Right hindlimb (tissue), 1 donor: ENCODE results near the gene CPNE5.
A peak's percentile ranks its signal among the peaks of the same experiment; 100 is the strongest.

Source experiments
- DNase-seq: peaks from one replicate; pipeline ENCODE4 v3.0.0-alpha.2; 2018

CPNE5 gene

DNA sequence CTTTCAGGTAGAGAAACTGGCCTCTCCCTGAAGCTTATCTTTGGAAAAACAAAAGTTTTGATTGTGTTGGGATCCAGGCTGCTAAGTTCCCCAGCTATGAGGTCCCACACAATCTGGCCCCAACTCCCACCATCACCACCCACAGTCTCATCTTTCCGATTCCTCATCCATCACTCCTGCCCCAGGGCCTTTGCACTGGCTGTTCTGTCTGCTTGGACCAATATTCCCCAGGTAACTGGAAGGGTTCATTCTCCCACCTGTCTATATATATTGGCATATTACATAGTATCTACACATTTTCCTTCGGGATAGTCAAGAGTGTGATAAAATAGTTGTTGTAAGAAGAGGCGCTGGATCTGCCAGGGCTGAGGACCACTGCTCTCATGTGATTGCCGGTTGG, 52.0 kb downstream of the CPNE5 start:
- no peak for DNase-seq

DNA sequence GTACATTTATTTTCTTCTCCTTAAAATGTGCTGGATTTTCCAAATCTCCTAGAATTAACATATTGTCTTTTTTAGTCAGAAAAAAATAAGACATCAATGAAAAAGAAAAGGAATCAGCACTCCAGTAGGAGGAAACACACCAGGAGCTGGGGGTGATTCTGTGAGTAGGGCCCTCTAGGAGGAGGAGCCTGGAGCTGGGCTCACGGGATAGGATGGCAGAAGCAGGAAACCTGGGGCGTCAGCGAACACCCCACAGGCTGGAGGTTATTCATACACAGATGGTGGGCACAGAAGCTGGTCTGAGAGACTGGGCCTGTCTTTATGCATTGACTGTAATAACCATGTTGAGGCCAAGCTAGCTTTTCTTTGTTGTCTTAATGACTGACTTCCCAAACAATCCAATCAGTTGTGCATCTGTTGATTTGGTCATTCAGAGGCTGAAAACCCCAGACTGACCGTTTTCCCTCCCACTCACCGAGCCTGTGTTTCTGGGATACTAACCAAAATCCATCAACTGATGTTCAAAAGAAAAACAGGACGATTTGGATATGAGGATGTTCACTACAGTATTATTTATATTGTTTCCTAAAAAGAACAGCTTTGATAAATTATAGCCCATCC, 53.1 kb downstream of the CPNE5 start:
- no peak for DNase-seq

DNA sequence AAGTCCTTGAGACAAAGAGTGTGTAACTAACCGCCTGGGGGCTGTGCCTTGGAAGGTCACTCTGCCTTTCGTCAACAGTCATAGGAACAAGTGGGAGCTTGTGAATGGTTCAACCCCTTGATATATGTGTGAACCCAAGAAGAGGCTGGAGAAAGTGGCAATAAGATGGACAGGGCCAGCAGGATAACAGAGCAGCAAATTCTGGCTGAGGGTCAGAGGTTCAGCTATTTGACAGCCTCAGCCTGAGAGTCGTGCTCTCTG, 54.9 kb downstream of the CPNE5 start:
- DNase-seq: no peak

DNA sequence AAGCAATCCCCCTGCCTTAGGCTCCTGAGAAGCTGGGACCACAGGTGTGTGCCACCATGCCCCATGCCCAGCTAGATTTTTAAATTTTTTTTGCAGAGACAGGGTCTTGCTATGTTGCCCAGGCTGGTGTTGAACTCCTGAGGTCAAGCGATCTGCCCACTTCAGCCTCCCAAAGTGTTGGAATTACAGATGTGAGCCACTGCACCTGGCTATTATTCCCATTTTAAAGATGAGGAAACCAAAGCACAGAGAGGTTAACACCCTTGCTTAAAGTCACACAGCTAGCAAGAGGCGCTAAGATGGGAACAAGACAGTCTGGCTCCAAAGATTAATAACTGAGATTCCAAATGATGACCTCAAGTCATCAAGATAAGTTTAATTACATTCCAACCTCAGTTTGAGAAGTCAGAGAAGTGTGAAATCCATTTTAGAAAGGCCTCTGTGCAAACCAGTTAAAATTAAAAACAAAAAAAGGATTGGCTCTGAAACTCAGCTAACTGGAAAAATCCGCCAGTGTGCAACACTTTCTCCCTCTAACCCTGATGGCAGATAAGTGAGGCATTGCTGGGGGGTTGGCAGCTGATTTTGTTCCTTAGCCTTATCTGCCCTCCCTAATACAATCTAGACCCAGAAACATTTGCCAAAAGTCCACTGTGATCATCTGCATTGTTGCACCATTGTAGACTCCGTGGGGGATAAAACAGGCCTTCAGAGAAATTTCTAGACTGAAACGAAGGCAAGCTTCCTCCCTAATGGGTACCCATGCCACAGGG, 55.5 kb downstream of the CPNE5 start:
- no peak for DNase-seq

DNA sequence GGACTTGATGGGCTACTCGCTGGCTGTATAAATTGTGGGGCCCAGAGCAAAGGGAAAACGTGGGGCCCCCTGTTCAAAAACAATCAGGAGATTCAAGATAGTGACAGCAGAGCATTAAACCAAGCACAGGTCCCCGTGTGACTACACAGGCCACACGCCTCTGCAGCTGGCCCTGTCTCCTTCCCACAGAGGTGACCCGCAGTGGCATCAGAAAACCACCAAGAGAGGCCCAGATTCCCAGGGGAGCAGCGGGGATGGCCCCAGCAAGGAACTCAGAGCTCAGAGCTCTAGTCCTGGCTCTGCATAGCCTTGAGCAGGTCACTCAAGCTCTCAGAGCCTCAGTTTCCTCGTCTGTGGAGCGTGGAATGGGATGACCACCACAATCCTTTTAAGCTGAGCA, 57.6 kb downstream of the CPNE5 start:
- no peak for DNase-seq

DNA sequence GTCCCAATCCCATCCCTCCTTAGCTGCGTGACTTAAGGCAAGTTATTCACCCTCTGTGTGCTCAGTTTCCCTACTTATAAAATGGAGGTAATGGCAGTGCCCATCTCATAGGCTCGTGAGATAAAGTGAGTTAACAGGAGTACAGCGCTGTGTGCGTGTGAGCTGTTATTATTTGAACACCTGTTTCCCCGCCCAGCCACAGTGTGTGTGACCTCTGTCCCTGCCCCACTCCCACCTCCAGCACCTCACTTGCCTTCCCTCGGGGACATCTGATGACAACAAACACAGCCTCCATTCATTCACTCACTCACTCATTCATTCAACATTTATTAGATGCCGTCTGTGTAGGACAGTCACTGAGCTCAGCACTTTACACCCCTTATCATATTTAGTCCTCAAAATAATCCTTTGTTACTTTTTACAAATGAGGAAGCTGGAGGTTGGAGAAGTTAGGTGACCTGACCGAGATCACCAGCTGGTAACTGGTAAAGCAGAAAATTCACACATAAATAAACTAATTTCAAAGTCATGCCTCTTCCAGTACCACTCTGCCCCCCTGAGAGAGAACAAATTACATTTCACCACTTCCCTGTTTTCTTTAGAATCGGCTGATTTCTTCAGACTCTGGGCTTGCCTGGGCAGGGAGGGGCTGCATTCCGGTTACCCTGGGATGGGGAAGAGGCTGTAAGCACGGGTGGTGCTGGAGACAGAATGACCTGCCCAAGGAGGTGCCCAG, 58.6 kb downstream of the CPNE5 start:
- DNase-seq: no peak

DNA sequence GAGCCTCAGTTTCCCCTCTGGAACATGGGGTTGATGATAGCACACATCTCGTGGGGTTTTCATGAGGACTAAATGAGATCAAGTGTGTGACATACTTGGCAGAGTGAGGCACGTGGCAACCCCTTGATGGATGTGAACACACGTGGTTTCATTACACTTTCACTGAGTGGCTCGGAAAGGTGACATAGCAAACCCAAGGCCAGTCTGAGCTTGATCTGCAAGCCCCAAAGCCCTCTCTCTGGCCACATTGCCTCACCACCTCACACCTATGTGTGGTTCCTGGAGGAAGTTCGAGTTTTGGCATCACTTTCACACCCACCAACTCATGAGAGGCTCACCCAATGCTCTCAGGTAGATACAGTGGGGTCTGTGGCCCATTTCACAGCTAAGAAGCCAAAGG, 60.0 kb downstream of the CPNE5 start:
- no peak for DNase-seq

DNA sequence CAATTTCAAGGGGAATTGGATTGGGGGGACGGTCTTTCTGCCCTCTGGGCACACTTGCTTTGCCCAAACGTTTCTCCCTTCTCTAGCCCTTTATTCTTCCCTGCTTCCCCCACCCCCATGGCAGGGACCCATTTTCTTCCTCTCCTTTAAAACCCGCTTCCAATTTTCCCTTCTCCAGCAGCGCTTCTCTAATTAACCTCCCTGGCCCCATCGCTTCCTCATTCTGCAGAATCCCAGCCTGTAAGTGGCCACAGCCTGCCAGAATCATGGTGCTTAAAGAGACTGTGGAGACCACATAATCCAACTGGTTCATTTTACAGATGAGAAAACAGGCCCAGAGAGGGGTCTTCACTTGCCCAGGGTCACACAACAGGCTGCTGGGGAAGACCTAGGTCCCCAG, 61.4 kb downstream of the CPNE5 start:
- no peak for DNase-seq

DNA sequence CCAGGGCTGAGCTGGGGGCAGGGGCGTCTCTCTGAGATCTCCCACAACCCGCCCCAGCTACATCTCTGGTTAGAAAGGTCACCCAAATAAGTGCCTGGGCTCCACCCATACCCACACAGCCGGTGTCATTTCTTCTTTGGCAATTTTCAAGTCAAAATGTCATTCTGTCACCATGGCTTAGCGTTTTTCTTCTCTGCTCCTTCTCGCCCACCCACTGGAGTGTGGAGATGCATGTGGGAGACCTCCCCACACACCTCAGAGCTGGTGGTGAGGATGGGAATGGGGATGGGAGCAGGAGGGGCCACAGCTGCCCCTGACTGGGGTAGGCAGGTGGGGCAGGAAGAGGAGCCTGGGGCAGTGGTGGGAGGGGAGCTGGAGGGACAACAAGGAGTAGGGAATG, 63.1 kb downstream of the CPNE5 start:
- DNase-seq: no peak

DNA sequence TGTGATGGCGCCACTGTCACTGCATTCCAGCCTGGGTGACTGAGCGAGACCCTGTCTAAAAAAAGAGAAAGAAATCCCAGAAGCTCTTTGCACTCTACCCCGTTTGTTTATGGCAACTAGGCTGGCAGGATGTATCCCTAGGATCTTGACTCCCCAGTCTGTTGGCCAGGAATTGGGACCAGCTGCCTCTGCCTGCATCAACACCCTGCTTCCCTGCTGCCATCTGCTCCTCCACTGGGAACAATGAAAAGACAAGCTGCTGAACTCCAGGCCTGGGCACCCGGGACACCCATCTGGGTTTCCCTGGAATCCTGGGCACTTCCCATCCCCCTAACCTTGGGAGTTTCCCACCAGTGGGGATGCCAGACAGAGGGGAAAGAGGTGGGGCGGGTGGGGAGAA, 64.9 kb downstream of the CPNE5 start:
- no peak for DNase-seq

DNA sequence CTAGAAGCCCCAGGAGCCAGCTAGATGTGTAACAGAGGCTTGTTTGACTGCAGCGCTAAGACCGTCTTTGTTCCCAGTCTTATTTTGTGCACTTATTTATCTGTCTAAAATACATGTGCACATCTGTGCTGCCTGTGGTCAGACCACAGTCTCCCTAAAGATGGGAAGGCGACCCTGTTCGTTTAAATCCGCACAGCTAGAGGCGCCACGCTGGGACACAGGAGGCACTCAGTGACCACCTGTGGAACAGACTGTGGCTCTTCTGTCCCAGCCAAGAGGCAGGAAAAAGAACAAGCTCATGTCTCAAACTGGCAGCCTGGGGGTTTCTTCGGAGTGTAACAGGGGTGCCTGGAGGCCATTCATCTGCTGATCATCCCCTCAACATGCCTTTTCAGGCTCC, 66.8 kb downstream of the CPNE5 start:
- no peak for DNase-seq

DNA sequence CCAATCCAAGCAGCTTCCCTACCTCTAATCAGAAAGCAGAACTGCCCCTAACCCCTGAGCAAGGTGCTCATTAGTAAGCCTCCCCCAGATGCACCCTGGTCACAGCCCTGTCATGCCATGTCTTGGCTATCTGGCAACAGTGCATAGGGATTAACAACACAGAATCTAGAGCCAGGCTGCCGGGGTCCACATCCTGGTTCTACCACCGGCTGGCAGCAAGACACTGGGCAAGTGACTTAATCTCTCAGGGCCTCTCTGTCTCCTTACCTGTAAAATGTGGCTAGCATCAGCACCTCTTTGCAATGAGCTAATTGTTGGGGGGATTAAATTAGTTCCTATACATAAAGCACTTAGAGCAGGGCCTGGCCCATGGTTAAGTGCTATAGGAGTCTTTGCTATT, 68.1 kb downstream of the CPNE5 start:
- no peak for DNase-seq

DNA sequence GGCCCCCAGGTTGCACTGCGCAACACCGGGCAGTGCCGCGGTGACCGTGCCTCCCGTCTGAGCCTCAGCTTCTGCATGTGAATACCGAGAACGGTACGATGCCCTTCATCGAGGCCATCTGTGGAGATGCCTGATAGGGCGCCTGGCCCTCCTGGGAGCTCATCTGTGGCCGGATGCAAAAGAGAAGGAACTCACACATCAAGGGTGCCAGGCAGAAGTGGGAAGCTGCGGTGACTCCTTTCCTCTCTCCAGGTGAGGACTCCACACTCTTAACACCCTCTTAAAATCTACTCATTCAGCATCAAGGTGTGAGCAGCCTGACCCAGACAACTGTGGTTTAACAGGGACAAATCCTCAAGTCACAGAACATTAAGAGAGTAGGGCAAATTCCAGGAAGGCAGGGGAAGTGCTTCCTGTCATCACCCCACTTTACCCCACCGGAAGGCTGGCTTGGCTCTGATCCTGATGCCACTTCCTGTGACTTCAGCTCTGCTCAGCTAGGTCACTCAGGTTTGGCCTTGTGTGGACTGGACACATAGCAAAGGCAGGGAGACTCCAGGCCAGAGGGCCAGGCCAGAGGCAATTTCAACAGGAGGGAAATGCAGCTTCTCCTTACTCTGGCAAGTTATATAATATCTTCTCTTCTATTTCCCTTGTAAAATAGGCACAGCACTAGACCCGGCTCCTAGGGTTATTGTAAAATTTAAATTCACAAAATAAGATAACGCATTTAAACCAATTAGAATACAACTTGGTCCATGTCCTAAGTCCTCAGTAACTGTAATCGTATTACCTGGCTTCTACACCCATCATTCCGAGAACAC, 69.4 kb downstream of the CPNE5 start:
- DNase-seq: no peak

DNA sequence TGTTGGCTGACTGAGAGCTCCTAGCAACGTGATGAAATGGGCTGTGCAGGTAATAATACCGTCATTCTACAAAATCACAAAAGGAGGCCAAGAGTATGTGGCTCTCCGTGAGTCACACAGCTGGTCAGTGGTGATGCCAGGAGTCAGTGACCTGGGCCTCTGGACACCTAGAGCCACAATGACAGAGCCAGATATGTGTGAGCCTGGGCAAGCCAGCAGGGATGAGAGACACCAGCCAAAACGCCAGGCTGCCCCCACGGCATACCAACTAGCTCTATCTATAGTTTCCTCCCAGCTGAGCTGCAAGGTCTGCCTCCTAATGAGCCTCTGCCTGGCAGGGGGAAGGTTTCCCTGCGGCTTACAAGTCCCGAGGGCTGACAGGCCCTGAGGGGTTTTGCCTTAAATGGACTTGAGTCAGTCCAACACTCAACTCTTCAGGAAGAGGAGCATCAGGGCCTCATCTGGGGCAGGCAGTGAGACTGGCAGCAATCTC, 70.0 kb downstream of the CPNE5 start:
- no peak for DNase-seq

DNA sequence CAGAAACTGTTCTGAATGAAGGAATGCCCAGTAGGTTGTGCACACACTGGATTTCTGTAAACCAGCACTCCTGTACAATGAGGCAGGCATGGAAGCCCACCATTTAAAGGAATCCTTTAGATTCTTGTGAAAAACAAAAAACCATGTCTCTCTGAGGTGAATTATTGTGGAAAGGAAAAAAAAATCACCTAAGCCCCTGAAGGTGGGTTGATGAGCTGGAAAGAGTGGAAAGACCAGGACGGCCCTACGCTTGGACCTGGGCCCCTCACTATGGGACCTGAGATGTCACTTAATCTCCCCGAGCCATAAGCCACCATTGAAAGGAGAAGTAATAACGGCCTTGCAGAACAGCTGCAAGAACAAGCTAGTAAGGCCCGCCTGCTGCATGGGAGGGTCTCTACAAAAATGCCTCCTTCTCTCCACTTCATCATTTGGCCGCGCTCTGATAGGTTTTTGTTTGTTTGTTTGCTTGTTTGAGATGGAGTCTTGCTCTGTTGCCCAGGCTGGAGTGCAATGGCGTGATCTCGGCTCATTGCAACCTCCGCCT, 72.8 kb downstream of the CPNE5 start:
- DNase-seq: no peak

DNA sequence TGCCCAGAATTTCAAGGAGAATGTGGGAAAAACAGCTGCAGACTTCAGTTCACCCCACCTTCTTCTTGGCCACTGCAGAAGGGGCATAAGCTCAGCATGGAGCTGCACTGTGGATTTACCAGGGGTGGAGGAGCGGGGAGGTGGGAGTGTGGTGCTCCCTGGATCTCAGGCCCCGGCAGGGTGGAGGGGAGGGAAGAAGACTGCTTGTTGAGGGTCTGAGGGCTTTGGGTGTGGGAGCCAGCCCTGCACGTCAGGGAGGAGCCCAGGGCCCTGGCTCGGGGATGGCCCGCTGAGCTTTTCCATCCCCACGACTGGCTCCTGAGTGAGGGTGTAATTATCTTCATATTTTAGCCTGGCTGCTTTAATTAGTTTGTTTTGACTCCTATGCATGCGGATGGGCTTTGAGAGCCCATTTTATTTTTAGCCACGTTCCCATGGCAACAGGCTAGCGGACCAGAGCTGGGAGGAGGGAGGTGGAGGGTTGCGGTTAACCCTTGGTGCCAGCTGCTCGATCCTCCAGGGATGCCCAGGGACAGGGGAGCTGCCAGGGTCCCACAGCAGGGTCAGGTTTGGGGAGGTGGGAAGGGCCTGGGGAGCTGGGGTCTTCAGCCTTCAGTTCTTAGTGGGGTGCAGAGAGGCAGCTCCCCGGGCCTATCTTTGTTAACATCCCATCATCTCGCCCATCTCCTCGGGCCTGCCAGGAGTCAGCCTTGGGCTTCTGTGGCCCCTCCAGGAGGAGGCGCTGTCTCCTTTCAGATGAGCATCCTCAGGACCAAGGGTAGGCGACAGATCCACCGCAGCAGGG, 73.4 kb downstream of the CPNE5 start:
- peak; percentile 88 for DNase-seq

DNA sequence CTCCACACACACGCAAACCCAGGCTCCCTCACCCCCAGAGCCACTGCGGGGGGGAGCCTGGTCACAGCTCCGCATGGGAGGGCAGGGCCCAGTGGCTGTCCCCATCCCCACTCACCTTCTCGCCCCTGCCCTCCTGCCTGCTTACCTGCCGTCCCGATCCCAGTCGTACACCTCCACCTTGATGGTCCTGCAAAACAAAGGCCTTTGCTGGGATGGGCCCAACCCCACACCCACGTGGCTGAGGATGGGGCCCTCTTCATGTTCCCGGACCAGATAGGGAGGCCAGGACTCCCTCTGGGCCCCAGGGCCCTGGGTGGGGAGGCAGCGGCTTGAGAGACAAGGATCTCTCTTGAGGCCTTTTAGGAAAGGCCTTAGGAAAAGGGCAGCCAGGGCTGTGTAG, 74.1 kb downstream of the CPNE5 start:
- DNase-seq: no peak

DNA sequence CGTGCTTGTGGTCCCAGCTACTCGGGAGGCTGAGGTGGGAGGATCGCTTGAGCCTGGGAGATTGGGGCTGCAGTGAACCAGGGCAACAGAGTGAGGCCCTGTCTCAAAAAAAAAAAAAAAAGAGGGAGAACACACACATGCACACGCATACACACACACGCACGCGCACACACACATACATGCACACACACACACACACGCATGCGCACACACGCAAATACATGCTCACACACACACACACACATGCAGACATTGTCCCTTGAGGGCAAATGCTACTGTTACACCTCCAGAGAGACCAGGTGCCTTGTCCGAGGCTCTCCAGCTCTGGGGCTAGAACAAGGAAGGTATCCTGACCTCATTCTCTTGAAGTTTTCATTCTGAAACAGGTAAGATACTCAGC, 77.1 kb downstream of the CPNE5 start:
- DNase-seq: no peak

DNA sequence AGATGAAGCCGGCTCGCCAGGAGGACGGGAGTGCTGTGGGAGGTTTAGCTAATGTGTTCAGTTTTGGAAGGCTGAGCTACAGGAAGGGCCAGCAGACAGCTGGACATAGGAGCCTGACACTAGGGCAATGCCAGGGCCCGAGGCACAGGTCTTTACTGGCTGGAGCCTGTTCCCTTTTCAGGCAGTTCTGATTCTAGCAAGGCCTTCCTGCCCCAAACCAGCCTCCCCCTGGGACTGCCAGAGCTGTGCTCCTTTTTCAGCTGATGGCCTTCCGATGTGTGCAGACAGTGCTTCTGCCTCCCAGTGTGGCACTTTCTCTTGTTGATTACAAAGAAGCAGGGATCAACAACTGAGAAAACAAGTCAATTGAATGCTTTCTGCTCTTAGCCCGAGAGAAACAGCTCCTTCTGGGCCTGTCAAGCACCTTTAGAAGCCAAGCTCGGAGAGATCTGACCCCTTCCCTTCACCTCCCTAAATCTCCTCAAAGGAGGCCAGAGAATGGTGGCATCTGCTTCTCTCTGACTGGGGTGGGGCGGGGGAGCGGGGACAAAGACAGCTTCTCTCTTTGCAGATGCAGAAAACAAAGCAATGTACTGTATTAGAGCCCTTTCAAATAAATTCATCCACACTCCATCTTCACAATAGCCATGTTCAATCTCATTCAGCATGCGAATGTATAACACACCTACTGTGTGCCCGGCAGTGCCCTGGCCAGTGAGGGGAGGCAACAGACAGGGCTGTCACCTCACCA, 78.4 kb downstream of the CPNE5 start:
- DNase-seq: no peak

DNA sequence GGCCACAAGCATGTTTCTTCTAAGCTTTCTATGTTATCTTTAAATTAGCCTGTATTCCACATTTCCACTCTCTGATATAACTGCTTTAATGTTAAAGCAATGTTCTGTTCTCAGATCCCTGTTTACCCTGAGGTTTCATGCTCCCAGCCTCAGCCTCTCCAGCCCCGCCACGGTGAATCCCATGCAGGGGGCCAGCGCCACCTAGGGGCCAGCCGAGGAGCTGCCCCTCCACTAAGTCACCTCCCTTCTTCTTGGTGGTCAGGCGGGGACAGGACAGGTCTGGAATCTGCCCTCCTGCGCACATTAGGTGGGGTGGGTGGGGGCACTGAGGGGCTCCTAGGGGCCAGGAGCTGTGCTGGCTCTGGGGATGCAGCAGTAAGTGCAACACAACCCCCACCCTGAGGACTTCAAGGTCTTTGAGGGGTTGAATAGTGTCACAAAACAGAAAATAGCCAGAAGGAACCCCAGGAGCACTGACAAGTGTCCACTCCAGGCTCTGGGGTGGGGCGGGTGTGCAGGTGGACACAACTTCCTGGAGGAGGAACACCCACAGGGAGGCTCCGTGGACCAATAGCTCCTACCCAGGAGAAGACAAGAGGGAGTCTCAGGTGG, 80.0 kb downstream of the CPNE5 start:
- peak; percentile 90 for DNase-seq
